Testis (tissue), 3 donors: ENCODE data around the gene PAMR1. TPM values are rescaled to one million over a fixed set of nuclear protein-coding genes. Genes with fewer than 3 reads are reported as not detected.

Experiments used
- DNase-seq: peaks from one replicate; pipeline ENCODE4 v3.0.0-alpha.2; 2019
- H3K27ac ChIP-seq, 2 donors: fragments of 200-600 bp; sonication (generic); one replicate each; pipeline ENCODE4 v1.5.1; 2019
- H3K27me3 ChIP-seq: fragments of 200-600 bp; sonication (generic); one replicate; pipeline ENCODE4 v1.5.1; 2019
- H3K36me3 ChIP-seq: fragments of 200-600 bp; sonication (generic); one replicate; pipeline ENCODE4 v1.5.1; 2017; ENCODE audit warnings: low read depth; ENCODE audit errors: missing control alignments
- H3K4me1 ChIP-seq: fragments of 200-600 bp; sonication (generic); one replicate; pipeline ENCODE4 v1.5.1; 2019
- H3K4me3 ChIP-seq, 2 donors: fragments of 200-600 bp; sonication (generic); one replicate each; pipeline ENCODE4 v1.5.1; 2017 to 2019
- H3K9me3 ChIP-seq: fragments of 200-600 bp; sonication (generic); one replicate; pipeline ENCODE4 v1.5.1; 2017
- CTCF ChIP-seq, 3 experiments: fragments of 450-650 bp in 2 of 3; fragments of 200-600 bp in 1 of 3; sonication (generic) in 1 of 3; IDR thresholded peaks; one replicate each; pipeline ENCODE4 v1.5.1; 2016 to 2019; ENCODE audit warnings: antibody characterized with exemption in 3 of 3, mild to moderate bottlenecking in 2 of 3, moderate library complexity in 1 of 3
- POLR2A ChIP-seq: fragments of 450-650 bp; IDR thresholded peaks from one replicate; pipeline ENCODE4 v1.6.1; 2017; ENCODE audit warnings: antibody characterized with exemption, mild to moderate bottlenecking, moderate library complexity
- WGBS, 2 donors: methylation state at CpG; one replicate each; pipeline ENCODE4 v1.1.5; 2018; 5-methylcytosine and 5-hydroxymethylcytosine counted together
- intact Hi-C: fragments of 100-400 bp; cut with DNase I; formaldehyde crosslinking; loops from one replicate; pipeline ENCODE4 v1.15.1; 2023; ENCODE audit warnings: low total_unique reads
- polyA plus RNA-seq: library from polyadenylated mRNA; stranded (reverse); fragments of 350-450 nt; fragmentation: Illumina TruSeq; extraction: RNeasy Lipid Tissue Mini Kit (QIAGEN cat#74804); gene quantifications from one replicate; pipeline ENCODE4 v1.2.3, GENCODE V29; 2014; ENCODE audit warnings: low read depth, low replicate concordance; ENCODE audit not compliant: insufficient read depth
- total RNA-seq, 2 donors: library from RNA; depleted of rRNA; stranded (reverse); fragments of >200 nt; gene quantifications; one replicate each; pipeline ENCODE4 v1.2.3, GENCODE V29; 2016

The PAMR1 gene
- total and polyA plus RNA-seq, 3 donors from 2014 or later: 0.55 to 13.2 (median 1.5) TPM

- intact Hi-C loops: no loop called here
- no peaks in the 10 kb centered on the region for H3K36me3 ChIP-seq
- H3K27me3 ChIP-seq: no peaks in the 10 kb centered on the region
- H3K4me3 ChIP-seq: no peak overlapping the region
- no peak for DNase-seq
- H3K9me3 ChIP-seq: no peaks in the 10 kb centered on the region
- peak in 2 of 3 experiments; percentile 14 to 15 for TF ChIP-seq CTCF (IDR thresholded peaks at IDR 0.05)
- TF ChIP-seq POLR2A: no peak
- no peak overlapping the region for H3K27ac ChIP-seq
- H3K4me1 ChIP-seq: no peaks in the 10 kb centered on the region
- WGBS, 2 donors: 70 to 85% methylated on average over 5 of the region's 5 CpGs
These were observed 29.3 kb upstream of the PAMR1 start for GRCh38 chr11:35554491-35555437.

GRCh38 chr11:35553831-35554230, 28.4 kb upstream of the PAMR1 start:
- intact Hi-C loops: no loop called here
- no peaks in the 10 kb centered on the region for H3K36me3 ChIP-seq
- no peak overlapping the region for H3K4me3 ChIP-seq
- H3K9me3 ChIP-seq: no peaks in the 10 kb centered on the region
- no peak overlapping the region for H3K27ac ChIP-seq
- no peak for TF ChIP-seq POLR2A
- no peak for DNase-seq
- H3K4me1 ChIP-seq: no peaks in the 10 kb centered on the region
- no peaks in the 10 kb centered on the region for H3K27me3 ChIP-seq
- 54 to 78% methylated on average over 1 of the region's 1 CpG for WGBS, 2 donors

GRCh38 chr11:35553021-35553420, 27.6 kb upstream of the PAMR1 start:
- intact Hi-C loops: no loop called here
- no peak overlapping the region for H3K4me3 ChIP-seq
- no peaks in the 10 kb centered on the region for H3K27me3 ChIP-seq
- no peaks in the 10 kb centered on the region for H3K36me3 ChIP-seq
- WGBS, 2 donors: 86 to 91% methylated on average over 3 of the region's 3 CpGs
- TF ChIP-seq POLR2A (no peak), CTCF (IDR thresholded peaks at IDR 0.05) (no peak)
- no peak for DNase-seq
- H3K27ac ChIP-seq: no peak overlapping the region
- no peaks in the 10 kb centered on the region for H3K4me1 ChIP-seq
- no peaks in the 10 kb centered on the region for H3K9me3 ChIP-seq

- no peak for TF ChIP-seq CTCF (IDR thresholded peaks at IDR 0.05)
- no peak for TF ChIP-seq POLR2A
- WGBS, 2 donors: 90 to 97% methylated on average over 5 of the region's 5 CpGs
- H3K4me3 ChIP-seq: no peak overlapping the region
- intact Hi-C loops: no loop called here
- DNase-seq: no peak
- no peaks in the 10 kb centered on the region for H3K36me3 ChIP-seq
- H3K27ac ChIP-seq: no peak overlapping the region
- no peaks in the 10 kb centered on the region for H3K9me3 ChIP-seq
- H3K27me3 ChIP-seq: no peaks in the 10 kb centered on the region
- no peaks in the 10 kb centered on the region for H3K4me1 ChIP-seq
These were observed 27.2 kb upstream of the PAMR1 start for GRCh38 chr11:35552616-35553015.

- H3K27me3 ChIP-seq: no peaks in the 10 kb centered on the region
- no peaks in the 10 kb centered on the region for H3K9me3 ChIP-seq
- no peak overlapping the region for H3K27ac ChIP-seq
- intact Hi-C loops: no loop called here
- no peaks in the 10 kb centered on the region for H3K36me3 ChIP-seq
- no peaks in the 10 kb centered on the region for H3K4me1 ChIP-seq
- H3K4me3 ChIP-seq: no peak overlapping the region
- WGBS, 2 donors: 91 to 94% methylated on average over 3 of the region's 3 CpGs
- no peak for TF ChIP-seq POLR2A
- no peak for TF ChIP-seq CTCF (IDR thresholded peaks at IDR 0.05)
- no peak for DNase-seq
These were observed 25.1 kb upstream of the PAMR1 start for GRCh38 chr11:35550374-35551036.
